ENCODE results near the gene ZNF326.

- TF ChIP-seq CTCF (IDR thresholded peaks at IDR 0.05) (no peak), POLR2A (IDR thresholded peaks at IDR 0.05) (no peak)
Measured at GRCh38 chr1:90044346-90044745, 49.4 kb downstream of the ZNF326 start.
